ENCODE results near the gene NAALADL1. TPM values are rescaled to one million over a fixed set of nuclear protein-coding genes. Genes with fewer than 3 reads are reported as not detected.

NAALADL1 gene
- total RNA-seq, 1 experiment from 2014 or later = not detected

DNA sequence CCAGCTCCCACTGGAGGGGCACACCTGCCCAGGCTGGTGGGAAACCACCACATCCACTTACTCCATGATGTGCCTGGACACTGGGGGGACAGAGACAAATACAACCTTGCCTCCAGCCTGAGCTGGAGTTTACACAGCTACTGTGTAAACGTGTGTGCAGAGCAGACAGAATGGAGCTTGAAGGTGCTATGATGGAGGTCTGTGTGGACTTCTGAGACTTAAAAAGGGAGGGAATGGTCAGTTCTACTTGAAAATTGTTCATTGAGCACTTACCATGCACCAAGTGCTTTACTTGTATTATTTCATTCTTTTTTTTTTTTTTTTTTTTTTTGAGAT lies 14.2 kb upstream of the NAALADL1 start:
- Histone ChIP-seq H3K27me3 (ENCODE audit: insufficient read depth, low read length) (no peaks in the 10 kb centered on the region), H3K9me3 (ENCODE audit: control insufficient read depth in 1 of 2, insufficient read depth in 1 of 2, low read depth in 1 of 2, low read length in 2 of 2) (no peaks in the 10 kb centered on the region), H4K20me1 (ENCODE audit: insufficient read depth) (no peaks in the 10 kb centered on the region), H3K9ac (ENCODE audit: low read length) (no peak overlapping the region), H3K36me3 (ENCODE audit: control insufficient read depth in 1 of 2, insufficient read depth in 2 of 2, low read length in 2 of 2) (peaks cover 2 to 13% of the 10 kb centered on the region in 2 experiments; a peak in 2 of 4 replicates), H3K4me1 (ENCODE audit: control insufficient read depth in 1 of 2, insufficient read depth in 2 of 2, low read length in 2 of 2) (no peaks in the 10 kb centered on the region), H2AFZ (ENCODE audit: low read depth, low read length, poor library complexity, severe bottlenecking) (no peak overlapping the region), H3K79me2 (ENCODE audit: insufficient read depth, low read length) (peaks cover 13% of the 10 kb centered on the region; the same call in 1 of the 2 replicates), H3K9me2 (ENCODE audit: insufficient read depth) (no peaks in the 10 kb centered on the region), H3K4me3 (replicated peaks in 1 of 2; ENCODE audit: low read depth in 1 of 2, low read length in 2 of 2) (no peak overlapping the region), H3K27ac (ENCODE audit: low read depth, low read length) (no peak overlapping the region), H3K4me2 (ENCODE audit: low read length) (no peak overlapping the region)
- ChIA-PET POLR2A (no interaction called here), CTCF (no interaction called here), RAD21 (ENCODE audit: low non-redundant PET in 1 of 2, low total read pairs in 2 of 2, uncharacterized antibody in 2 of 2, unreplicated experiment in 2 of 2) (no interaction called here)
- no peak for ATAC-seq
- TF ChIP-seq, protein P1, sequence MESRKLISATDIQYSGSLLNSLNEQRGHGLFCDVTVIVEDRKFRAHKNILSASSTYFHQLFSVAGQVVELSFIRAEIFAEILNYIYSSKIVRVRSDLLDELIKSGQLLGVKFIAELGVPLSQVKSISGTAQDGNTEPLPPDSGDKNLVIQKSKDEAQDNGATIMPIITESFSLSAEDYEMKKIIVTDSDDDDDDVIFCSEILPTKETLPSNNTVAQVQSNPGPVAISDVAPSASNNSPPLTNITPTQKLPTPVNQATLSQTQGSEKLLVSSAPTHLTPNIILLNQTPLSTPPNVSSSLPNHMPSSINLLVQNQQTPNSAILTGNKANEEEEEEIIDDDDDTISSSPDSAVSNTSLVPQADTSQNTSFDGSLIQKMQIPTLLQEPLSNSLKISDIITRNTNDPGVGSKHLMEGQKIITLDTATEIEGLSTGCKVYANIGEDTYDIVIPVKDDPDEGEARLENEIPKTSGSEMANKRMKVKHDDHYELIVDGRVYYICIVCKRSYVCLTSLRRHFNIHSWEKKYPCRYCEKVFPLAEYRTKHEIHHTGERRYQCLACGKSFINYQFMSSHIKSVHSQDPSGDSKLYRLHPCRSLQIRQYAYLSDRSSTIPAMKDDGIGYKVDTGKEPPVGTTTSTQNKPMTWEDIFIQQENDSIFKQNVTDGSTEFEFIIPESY (IDR thresholded peaks at IDR 0.05; ENCODE audit: extremely low read depth, insufficient replicate concordance, low read length) = no peak
- TF ChIP-seq, protein P2, sequence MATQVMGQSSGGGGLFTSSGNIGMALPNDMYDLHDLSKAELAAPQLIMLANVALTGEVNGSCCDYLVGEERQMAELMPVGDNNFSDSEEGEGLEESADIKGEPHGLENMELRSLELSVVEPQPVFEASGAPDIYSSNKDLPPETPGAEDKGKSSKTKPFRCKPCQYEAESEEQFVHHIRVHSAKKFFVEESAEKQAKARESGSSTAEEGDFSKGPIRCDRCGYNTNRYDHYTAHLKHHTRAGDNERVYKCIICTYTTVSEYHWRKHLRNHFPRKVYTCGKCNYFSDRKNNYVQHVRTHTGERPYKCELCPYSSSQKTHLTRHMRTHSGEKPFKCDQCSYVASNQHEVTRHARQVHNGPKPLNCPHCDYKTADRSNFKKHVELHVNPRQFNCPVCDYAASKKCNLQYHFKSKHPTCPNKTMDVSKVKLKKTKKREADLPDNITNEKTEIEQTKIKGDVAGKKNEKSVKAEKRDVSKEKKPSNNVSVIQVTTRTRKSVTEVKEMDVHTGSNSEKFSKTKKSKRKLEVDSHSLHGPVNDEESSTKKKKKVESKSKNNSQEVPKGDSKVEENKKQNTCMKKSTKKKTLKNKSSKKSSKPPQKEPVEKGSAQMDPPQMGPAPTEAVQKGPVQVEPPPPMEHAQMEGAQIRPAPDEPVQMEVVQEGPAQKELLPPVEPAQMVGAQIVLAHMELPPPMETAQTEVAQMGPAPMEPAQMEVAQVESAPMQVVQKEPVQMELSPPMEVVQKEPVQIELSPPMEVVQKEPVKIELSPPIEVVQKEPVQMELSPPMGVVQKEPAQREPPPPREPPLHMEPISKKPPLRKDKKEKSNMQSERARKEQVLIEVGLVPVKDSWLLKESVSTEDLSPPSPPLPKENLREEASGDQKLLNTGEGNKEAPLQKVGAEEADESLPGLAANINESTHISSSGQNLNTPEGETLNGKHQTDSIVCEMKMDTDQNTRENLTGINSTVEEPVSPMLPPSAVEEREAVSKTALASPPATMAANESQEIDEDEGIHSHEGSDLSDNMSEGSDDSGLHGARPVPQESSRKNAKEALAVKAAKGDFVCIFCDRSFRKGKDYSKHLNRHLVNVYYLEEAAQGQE (IDR thresholded peaks at IDR 0.05; ENCODE audit: low read depth) = no peak
- no peak for TF ChIP-seq FOSL1 (IDR thresholded peaks at IDR 0.05; ENCODE audit: low read depth)
- no peak for TF ChIP-seq TCF7L2 (IDR thresholded peaks at IDR 0.05; ENCODE audit: borderline replicate concordance, extremely low read depth, insufficient read depth, insufficient read length)
- no peak for TF ChIP-seq ELF1 (IDR thresholded peaks at IDR 0.05; ENCODE audit: borderline replicate concordance, low read depth)
- no peak for TF ChIP-seq YY1 (IDR thresholded peaks at IDR 0.05; ENCODE audit: extremely low read depth, insufficient replicate concordance, low read depth, low read length)
- TF ChIP-seq CEBPB (IDR thresholded peaks at IDR 0.05; ENCODE audit: low read depth) = no peak
- TF ChIP-seq, protein P3, sequence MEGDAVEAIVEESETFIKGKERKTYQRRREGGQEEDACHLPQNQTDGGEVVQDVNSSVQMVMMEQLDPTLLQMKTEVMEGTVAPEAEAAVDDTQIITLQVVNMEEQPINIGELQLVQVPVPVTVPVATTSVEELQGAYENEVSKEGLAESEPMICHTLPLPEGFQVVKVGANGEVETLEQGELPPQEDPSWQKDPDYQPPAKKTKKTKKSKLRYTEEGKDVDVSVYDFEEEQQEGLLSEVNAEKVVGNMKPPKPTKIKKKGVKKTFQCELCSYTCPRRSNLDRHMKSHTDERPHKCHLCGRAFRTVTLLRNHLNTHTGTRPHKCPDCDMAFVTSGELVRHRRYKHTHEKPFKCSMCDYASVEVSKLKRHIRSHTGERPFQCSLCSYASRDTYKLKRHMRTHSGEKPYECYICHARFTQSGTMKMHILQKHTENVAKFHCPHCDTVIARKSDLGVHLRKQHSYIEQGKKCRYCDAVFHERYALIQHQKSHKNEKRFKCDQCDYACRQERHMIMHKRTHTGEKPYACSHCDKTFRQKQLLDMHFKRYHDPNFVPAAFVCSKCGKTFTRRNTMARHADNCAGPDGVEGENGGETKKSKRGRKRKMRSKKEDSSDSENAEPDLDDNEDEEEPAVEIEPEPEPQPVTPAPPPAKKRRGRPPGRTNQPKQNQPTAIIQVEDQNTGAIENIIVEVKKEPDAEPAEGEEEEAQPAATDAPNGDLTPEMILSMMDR (IDR thresholded peaks at IDR 0.05 in 2 of 3, conservative IDR thresholded peaks at IDR 0.05 in 1 of 3; ENCODE audit: borderline replicate concordance in 1 of 3, insufficient read depth in 1 of 3, low read depth in 2 of 3, low read length in 2 of 3) = no peak
- intact Hi-C loops (cut with micrococcal nuclease) = no loop called here
- no peak for DNase-seq (ENCODE audit: low read depth, low spot score)
- no TSS peak for BruUV-seq (replicated peaks)
